ENCODE results near the gene CMTM2.
"Not testable (repeated sequence)": the region's sequence is repeated elsewhere in the genome, so short reads cannot be mapped to it uniquely, and the experiment has no call there.

The CMTM2 gene

DNA sequence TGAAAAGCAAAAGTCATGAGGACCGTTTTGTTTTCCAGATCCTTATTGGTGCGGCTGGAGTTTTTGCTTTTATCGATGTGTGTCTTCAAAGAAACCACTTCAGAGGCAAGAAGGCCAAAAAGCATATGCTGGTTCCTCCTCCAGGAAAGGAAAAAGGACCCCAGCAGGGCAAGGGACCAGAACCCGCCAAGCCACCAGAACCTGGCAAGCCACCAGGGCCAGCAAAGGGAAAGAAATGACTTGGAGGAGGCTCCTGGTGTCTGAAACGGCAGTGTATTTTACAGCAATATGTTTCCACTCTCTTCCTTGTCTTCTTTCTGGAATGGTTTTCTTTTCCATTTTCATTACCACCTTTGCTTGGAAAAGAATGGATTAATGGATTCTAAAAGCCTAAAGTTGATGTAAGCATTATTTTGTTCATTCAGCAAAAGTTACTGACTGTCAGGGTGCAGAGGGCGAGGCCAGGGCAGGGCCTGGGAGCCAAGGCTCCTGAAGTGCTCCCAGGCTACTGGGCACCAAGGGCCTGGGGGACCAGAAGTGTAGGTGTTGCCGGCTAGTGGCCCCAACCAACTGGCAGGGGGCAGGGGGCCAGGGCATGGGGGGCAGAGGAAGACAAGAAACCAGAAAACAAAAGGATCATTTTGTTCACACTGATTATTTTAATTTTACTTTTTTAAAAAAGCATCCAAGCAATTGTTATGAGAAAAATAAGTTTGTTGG is 8.8 kb downstream of the CMTM2 start:
- no peak for DNase-seq

DNA sequence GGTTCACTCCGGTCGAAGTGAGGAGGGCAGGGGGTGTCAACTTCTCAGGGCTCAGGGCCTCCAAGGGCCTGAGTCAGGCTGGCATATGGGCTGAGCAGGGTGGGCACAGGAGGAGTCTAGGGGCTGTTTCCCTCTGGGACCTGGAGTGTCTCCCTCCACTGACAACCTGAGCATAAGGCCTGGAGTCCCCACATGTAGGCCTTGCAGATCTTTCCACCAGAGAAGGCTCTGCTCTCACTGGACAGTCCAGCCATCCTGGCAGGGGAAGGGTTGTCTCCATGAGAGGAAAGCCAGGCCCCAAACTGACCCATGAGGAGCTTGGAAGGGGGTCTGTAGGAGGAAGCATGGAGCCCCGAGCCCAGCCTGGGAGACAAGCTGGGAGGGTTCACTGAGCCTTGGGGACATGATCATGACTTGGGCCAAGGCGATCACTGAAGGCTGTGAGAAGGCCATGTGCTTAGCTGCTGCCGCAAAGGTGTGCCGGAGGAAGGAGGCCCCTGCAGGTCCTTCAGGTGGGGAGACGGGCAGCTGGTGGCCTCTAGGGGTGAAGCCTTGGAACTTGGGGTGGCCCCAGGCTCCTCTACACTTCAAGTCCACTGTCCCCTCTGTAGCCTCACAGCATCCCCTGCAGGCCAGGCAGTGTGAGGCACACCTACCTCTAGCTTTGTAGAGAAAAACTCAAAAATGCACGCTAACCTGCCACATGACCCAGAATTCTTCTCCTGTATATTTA is 9.9 kb downstream of the CMTM2 start:
- DNase-seq = peak; percentile 57

DNA sequence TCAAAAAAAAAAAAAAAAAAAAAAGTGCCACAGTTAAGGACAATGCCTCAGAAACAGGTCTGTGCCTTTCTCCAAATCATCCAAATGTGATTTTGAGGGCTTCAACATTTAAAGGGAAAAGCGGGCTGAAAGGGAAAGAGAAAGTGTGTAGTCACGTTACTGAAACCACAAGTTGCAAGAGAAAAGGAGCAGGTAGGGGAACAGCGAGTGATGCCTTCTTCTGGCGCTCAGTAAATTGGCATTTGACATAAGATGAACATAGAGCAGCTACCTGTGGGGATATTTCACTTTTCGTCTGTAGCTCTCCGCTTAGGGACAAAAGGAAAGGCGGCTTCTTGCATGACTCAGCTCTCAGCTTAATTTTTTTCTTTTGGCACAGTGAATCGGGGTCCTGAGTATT is 11.1 kb downstream of the CMTM2 start:
- no peak for DNase-seq

DNA sequence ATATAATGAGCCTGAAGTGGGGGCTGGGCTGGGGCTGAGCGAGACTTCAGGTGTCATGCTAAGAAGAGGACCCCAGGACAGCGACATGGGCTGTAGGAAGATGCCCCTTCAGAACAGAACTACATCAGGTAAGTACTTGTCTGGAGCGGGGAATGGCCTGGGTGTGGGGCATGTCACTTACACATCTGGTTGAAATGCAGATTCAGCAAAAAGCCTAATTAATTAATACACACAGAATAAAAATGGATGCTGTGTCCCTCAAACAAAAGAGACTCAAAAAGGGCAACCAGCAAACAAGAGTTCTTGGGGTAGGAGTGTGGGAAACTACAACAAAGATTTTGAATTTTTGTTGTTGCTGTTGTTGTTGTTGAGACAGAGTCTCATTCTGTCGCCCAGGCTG is 11.8 kb downstream of the CMTM2 start:
- DNase-seq = no peak

DNA sequence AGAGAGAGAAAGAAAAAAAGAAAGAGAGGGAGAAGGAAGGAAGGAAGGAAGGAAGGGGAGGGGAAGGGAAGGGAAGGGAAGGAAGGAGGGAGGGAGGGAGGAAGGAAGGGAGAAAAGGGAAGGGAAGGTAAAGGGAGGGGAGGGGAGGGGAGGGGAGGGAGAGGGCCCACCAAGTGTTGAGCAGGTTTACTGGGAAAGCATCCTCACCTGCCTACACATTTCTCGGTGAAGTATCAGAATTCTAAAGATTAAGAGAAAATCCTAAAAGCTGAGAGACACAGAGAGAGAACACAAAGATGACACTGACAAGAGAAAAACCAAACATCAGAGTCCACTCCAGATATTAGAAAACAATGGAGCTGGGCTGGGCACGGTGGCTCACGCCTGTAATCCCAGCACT is 13.0 kb downstream of the CMTM2 start:
- no peak for DNase-seq

DNA sequence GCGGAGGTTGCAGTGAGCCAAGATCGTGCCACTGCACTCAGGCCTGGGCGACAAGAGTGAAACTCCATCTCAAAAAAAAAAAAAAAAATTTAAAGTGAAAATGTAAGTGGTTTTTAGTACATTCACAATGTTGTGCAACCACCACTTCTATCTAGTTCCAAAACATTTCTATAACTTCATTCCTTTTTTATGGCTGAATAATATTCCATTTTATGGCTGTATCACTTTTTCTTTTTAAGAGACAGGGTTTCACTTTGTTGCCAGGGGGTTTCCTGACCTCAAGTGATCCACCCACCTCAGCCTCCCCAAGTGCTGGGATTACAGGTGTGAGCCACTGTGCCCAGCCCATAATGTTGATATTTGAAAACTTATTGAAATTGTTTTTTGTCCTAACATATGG is 13.6 kb downstream of the CMTM2 start:
- DNase-seq = no peak

DNA sequence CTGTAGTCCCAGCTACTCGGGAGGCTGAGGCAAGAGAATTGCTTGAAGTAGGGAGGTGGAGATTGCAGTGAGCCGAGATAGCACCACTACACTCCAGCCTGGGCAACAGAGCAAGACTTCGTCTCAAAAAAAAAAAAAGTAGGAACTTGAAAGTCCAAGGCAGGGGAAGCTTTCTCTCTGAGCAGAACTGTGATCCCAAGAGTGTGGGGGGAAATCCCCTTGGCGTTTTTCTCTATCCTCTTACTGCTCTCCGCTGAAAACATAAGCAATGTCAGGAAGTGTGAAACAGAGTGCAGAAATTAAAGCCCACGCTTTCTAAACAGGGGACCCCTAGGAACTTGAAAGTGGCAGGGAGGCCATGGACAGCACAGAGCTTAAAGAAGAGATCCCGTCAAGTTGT is 15.5 kb downstream of the CMTM2 start:
- DNase-seq = no peak

DNA sequence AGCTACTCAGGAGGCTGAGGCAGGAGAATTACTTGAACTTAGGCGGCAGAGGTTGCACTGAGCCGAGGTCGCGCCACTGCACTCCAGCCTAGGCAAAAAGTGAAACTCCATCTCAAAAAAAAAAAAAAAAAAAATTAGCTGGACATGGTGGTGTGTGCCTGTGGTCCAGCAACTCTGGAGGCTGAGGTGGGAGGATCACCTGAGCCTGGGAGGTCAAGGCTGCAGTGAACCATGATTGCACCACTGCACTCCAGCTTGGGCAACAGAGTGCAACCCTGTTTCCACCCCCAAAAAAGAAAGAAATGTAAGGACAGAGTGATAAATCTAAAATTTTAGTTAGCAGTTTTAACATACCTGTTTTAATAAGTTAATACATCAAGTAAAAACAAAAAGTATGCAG is 17.3 kb downstream of the CMTM2 start:
- not testable (repeated sequence) for DNase-seq

DNA sequence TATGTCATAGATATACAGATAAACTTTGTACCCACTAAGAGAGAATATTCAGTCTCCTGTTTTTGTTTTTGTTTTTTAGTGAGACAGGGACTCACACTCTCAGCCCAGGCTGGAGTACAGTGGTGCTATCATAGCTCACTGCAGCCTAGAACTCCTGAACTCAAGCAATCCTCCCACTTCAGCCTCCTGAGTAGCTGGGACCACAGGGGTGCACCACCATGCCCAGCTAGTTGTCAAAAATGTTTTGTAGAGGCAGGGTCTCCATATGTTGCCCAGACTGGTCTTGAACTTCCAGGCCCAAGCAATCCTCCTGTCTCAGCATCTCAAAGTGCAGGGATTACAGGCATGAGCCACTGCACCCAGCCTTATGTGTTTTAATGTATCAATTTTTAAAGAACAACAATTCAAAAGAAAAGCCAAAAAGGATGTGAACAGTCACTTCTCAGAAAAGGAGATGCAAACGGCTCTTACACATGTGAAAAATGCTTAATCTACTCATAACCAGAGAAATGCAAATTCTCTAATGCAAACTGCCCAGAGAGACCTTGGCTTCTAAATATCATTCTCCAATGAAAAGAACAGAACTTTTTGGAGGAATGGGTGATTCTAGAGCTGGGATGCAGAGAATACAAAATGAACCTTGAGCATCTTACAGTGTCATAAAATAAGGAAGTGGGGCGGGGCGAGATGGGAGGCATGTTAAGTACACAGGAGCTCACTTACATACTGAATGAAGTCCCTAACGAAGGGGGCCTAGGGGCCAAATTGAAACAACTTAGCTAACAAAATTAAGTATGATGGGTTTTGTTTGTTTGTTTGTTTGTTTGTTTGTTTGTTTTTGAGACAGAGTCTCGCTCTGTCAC is 18.0 kb downstream of the CMTM2 start:
- no peak for DNase-seq

DNA sequence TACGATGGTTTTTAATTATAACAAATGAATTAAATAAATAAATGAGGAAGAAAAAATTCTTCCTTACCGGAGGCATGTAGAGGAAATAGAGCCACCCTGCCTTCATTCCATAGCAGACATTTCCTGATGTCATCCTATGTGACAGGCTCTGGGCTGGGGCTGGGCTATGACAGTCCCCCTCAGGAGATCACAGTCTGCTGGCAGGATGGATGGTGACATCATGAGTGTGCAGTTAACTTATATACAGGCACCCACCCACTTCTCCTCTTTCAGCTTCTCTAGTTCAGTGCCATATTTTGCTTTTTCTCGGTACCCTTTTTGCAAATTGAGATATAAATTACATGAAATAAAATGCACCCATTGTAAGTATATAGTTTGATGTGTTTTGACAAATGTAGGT is 18.8 kb downstream of the CMTM2 start:
- no peak for DNase-seq

DNA sequence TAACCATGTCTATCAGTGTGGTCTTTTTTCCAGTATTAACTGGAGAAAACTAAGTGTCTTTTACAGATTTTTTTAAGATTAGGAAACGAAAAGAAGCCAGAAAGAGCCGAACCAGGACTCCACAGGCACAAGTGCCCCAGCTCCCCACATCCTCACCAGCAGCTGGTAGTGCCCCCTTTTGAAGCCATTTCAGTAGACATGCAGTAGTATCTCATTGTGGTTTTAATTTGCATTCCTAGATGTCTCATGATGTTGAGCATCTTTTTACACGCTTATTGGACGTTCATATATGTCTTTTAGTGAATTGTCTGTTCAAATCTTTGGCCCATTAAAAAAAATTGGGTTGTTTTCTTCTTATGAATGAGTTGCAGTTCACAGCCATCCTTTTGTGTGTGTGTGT is 20.5 kb downstream of the CMTM2 start:
- DNase-seq = no peak

DNA sequence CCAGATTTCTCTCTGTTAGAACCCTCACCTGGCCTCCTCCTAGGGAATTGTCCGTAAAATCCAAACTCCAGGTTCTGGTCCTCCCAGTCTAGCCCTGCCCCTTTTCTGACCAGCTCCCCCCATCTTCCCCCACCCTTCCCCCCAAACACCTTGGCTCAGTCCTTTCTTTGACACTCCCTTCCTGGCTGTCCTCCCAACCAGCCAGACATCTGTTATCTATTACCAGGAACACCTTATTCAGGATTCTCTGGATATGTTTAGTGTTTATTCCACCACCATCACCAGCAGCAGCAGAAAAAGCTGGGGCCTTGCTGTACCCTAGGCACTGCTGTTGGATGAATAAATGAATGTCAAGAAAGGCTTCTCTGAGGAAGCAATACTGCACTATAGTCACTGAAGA is 21.2 kb downstream of the CMTM2 start:
- no peak for DNase-seq

DNA sequence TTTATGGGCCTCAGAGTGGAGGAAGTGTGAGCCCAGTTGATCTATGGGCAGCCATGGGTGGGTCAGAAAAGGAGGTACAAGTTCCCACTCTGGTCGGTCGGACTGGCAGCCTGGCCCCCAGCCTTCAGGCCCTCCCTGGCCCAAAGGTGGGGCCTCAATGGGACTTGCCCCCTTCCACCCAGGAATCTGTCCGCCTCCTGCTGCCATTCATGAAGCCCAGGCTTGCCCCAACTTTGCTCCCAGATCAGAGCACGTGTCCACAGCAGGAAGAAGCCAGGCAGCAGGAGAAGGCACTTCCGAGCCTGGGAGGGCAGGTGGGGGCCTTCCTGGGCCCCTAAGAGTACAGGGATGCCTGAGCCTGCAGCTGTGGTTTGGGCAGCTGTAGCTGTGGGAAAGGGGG is 22.2 kb downstream of the CMTM2 start:
- DNase-seq = no peak

DNA sequence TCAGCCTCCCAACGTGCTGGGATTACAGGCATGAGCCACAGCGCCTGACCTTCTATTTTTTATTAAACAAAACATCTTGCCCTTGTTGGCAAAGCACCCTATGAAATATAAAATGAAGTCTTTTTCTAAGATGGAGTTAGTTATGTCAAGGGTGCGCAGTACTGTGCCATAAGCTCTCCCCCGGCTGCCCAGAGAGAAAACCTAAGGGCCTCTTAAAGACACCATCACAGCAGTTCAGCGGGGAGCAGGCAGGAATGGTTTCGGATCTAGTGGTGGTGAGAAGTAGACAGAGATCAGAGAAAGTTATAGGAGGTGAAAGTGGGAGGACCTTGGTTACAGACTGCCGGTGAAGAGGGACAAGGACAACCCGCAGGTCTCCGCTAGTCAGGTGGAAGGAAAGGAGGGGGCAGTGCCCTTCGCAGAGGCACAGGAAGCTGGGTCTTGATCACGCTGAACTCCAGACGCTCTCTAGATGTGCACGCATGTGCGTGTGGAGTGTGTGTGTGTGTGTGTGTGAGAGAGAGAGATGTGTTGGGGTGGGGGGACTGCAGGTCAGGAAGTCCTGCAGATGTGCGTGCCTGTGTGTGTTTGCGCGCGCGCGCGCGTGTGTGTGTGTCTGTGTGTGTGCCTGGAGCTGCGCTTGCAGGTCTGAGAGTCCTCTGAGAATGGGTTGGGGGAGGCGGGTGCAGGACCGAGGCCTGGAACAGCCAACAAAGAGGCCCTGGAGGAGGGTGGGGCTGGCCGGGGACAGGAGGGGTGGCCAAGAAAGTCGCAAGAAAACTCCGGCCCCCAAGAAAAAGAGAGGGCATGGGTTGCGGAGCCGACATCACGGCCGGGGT is 24.5 kb downstream of the CMTM2 start:
- peak; percentile 64 for DNase-seq

DNA sequence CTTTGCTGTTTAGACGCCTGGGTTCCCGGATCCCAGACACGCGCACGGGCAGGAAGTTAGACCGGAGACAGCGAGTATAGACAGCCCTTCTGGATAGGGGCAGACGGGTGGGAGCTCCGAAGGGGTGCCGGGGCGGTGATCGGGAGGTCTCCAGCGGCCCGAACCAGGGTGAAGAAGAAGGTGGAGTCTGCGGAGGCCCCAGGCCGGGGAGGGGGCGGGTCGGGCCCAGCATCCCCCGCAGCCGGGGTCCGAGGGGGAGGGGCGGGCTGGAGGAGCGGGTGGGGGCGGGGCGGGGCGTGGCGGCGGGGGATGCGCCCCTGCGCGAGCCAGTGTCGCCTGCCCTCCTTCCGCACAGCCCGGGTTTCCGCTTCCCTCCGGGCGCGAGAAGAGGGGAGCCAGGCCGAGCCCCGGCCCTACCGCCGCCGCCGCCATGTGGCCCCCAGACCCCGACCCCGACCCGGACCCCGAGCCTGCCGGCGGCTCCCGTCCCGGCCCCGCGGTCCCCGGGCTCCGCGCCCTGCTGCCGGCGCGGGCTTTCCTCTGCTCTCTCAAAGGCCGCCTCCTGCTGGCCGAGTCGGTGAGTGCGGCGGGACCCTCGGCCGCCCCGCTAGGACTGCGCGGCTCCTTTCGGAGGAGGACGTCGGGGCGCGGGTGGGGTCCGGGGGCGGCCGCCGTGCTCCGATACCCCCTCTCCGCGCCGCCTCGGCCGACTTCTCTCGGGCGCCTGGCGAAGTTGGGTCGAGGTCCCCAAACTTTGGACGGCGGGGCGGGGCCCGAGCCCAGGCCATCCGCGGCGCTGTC is 25.3 kb downstream of the CMTM2 start, which contains the start of gene CMTM3:
Gene CMTM3 (plus strand): TSS at position 329 of the 801 bp plus-strand sequence. CDS start 102 bp downstream, at position 431.
- peak; percentile 83 for DNase-seq

DNA sequence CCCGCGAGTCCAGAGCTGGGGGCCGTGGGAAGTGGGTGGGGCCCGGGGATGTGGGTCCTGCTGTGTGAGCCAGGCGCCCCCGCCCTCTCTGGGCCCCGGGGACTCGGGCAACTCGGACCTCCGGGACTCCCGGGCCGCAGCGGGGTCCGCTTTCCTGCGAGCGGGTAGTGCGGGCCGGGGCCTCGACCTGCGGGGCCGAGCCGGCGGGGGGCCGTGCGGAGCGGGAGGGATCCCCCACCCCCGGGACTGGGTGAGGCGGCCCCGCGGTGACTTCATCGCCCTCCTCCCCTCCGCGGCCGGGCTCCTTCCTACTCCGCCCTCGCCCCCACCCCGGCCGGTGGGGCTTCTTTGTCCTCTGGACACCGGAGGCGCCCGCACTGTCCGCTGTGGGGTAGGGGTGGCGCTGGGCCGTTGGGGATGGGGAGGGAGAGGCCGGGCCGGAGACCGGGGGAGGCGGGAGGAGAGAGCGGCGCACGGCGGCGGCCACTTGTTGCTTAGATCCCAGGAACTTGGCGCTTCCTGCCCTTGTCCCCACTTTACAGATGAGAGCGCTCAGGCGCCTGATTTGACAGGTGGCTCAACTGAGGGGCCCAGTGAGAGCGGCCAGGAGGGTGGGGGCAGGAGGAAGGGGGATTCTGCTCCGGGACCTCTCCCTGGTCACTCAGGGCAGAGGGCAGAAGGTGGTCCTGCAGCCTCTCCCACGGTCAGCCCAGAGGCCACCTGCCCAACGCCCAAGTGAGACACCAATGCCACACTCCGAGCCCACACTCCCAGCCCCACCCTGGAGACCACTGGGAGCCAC is 26.1 kb downstream of the CMTM2 start:
- peak; percentile 44 for DNase-seq

DNA sequence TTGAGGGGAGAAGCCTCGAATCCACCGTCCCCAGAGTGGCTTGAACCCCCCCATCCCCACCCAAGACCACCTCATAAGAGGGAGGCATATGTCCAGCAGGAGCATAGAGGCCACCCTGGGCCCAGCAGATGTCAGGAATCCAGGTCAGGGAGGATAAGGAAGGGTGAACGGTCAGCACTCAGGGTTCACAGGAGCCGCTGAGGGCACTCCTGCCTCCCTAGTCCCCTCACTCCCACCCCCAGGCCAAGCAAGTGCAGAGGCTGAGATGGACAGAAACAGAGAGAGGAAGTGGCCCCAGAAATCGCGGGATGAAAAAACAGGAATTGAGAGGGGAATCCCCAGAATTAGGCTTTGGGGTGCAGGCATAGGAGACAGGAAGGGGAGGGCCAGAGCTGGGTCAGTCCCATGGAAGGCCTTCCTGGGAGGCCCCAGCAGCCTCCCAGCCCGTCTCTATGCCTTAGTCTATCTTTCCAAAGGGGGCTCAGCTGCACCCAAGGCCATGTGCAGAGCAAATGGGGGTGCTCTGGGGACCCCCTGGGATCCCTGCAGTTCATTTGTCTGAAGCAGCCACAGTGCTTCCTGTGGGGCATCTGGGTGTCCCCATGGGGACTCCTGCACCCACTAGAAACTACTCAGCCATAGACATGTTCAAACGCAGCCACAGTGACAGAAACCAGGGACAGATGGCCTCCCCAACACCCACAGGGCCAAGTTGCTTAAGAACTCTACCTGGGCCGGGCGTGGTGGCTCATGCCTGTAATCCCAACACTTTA is 26.9 kb downstream of the CMTM2 start:
- DNase-seq = no peak

DNA sequence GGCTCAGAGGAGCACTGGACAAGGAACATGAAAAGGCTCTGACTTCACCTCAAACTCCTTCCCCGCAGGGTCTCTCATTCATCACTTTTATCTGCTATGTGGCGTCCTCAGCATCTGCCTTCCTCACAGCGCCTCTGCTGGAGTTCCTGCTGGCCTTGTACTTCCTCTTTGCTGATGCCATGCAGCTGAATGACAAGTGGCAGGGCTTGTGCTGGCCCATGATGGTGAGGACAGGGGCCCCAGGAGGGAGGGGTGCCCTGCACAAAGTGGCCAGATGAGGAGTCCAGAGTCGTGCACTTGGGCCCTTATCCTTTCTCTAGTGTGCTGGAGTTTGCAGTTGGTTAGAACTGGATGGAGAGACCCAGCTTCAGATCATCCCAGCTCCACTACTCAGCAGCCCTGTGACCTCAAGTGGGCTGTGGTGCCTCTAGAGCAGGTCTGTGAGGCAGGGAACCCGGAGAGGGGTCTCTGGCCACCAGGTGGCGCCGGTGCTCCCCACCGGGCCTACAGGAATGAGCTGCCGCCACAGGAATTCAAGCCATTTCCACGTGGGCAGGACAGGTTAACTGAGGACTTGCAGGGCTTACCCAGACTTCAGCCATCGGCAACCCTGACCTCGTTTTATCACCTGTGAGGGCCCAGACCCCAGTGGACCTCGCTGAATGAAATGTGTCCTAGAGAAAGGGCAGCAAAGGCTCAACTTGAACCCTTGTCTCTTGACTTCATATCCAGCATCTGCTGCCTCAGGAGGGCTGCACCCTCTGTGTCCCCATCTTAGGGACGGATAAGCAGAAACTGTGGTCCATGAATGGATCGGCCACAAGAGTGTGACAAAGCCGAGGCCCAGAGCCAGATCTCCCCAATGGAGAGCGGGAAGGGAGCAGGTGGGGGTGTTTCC is 29.2 kb downstream of the CMTM2 start:
- DNase-seq = peak; percentile 87

DNA sequence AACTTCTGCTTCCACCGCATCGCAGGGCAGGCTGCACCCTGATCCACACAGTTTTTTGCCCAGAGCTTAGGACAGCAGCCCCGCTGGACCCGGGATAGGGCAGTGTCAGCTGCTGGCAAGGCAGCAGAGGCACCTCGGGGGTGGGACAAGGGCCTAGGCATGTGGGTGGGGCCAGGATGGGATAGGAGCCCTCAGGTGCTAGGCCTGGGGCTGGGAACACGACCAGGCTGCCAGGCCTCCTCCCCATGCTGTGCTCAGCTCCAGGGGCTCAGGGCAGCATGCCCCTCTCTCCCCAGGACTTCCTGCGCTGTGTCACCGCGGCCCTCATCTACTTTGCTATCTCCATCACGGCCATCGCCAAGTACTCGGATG is 29.9 kb downstream of the CMTM2 start:
- no peak for DNase-seq

Measured in activated naive CD4-positive, alpha-beta T cell treated with anti-CD3 and anti-CD28 coated beads, Interleukin-2, amount 50 U/mL, for 16 hours (primary cell).